WTC11 (cell line): ENCODE data around the gene RASGRP2. TPM values are rescaled to one million over a fixed set of nuclear protein-coding genes. Genes with fewer than 3 reads are reported as not detected.

Source experiments
- ATAC-seq: fragments of 200-7000 bp; cut with Tn5 transposase; 2 replicates; pipeline ENCODE4 v1.10.0; 2021; ENCODE audit warnings: mild to moderate bottlenecking, moderate library complexity
- CTCF ChIA-PET: fragments of 300-600 bp; sonication (Branson Sonifier 250); formaldehyde crosslinking; loops from one replicate; lab custom pipeline; 2021; ENCODE audit warnings: antibody characterized with exemption; lab: Charles Lee
- POLR2A ChIA-PET: fragments of 350-600 bp; sonication (Branson Sonifier 250); formaldehyde crosslinking; loops from one replicate; lab custom pipeline; 2021; ENCODE audit warnings: antibody characterized with exemption; lab: Charles Lee
- DNase-seq: peaks from one replicate; pipeline ENCODE4 v3.0.0; 2021; ENCODE audit warnings: low spot score
- H3K27ac Mint-ChIP-seq: 2 replicates; pipeline ENCODE4 v1.8.0; 2021; ENCODE audit warnings: mixed read lengths
- H3K27me3 Mint-ChIP-seq: 2 replicates; pipeline ENCODE4 v1.8.0; 2021; ENCODE audit warnings: low read depth, mild to moderate bottlenecking, moderate library complexity, mixed read lengths
- H3K36me3 Mint-ChIP-seq: 2 replicates; pipeline ENCODE4 v1.8.0; 2021; ENCODE audit warnings: mixed read lengths
- H3K4me1 Mint-ChIP-seq: 2 replicates; pipeline ENCODE4 v1.8.0; 2022; ENCODE audit warnings: mixed read lengths
- H3K4me3 Mint-ChIP-seq: 2 replicates; pipeline ENCODE4 v1.8.0; 2021; ENCODE audit warnings: mild to moderate bottlenecking, moderate library complexity, mixed read lengths
- H3K9me3 Mint-ChIP-seq: 2 replicates; pipeline ENCODE4 v1.8.0; 2021; ENCODE audit warnings: mixed read lengths
- ATF1 ChIP-seq: sonication (generic); formaldehyde crosslinking; IDR thresholded peaks from 2 replicates; pipeline ENCODE4 v1.8.1; 2023; ENCODE audit warnings: mild to moderate bottlenecking, moderate library complexity, missing genetic modification reagents
- E2F1 ChIP-seq: sonication (generic); formaldehyde crosslinking; IDR thresholded peaks from 2 replicates; pipeline ENCODE4 v1.8.0; 2022; ENCODE audit warnings: mild to moderate bottlenecking, missing genetic modification reagents
- ELF4 ChIP-seq: sonication (generic); formaldehyde crosslinking; IDR thresholded peaks from 2 replicates; pipeline ENCODE4 v1.8.1; 2022; ENCODE audit warnings: low read depth, mild to moderate bottlenecking, moderate library complexity, missing genetic modification reagents
- ESRRA ChIP-seq: sonication (generic); formaldehyde crosslinking; IDR thresholded peaks from 2 replicates; pipeline ENCODE4 v1.8.1; 2022; ENCODE audit warnings: mild to moderate bottlenecking, missing genetic modification reagents, borderline replicate concordance
- FOXP1 ChIP-seq: sonication (generic); formaldehyde crosslinking; IDR thresholded peaks from 2 replicates; pipeline ENCODE4 v1.8.0; 2022; ENCODE audit warnings: missing genetic modification reagents, mild to moderate bottlenecking, moderate library complexity, borderline replicate concordance
- GTF2I ChIP-seq: fragments of 250-450 bp; sonication (Bioruptor Pico); conservative IDR thresholded peaks from 2 replicates; pipeline ENCODE4 v1.4.0; 2021; ENCODE audit warnings: mild to moderate bottlenecking
- HMGA2 ChIP-seq: fragments of 250-450 bp; sonication (Bioruptor Pico); IDR thresholded peaks from 2 replicates; pipeline ENCODE4 v1.4.0; 2021; ENCODE audit warnings: mild to moderate bottlenecking, moderate library complexity
- IRF1 ChIP-seq: sonication (generic); formaldehyde crosslinking; IDR thresholded peaks from 2 replicates; pipeline ENCODE4 v1.8.0; 2023; ENCODE audit warnings: missing genetic modification reagents
- JAZF1 ChIP-seq: fragments of 250-450 bp; sonication (Bioruptor Pico); IDR thresholded peaks from 2 replicates; pipeline ENCODE4 v1.9.0; 2021; ENCODE audit warnings: moderate library complexity, mild to moderate bottlenecking, inconsistent platforms
- JUN ChIP-seq: sonication (generic); formaldehyde crosslinking; IDR thresholded peaks from 2 replicates; pipeline ENCODE4 v1.8.0; 2023; ENCODE audit warnings: mild to moderate bottlenecking, missing genetic modification reagents
- NFE2L1 ChIP-seq: sonication (generic); formaldehyde crosslinking; IDR thresholded peaks from 2 replicates; pipeline ENCODE4 v1.8.1; 2023; ENCODE audit warnings: missing genetic modification reagents
- NFYB ChIP-seq: sonication (generic); formaldehyde crosslinking; conservative IDR thresholded peaks from 2 replicates; pipeline ENCODE4 v1.8.0; 2022; ENCODE audit warnings: low read depth, missing genetic modification reagents
- OVOL2 ChIP-seq: fragments of 250-450 bp; sonication (Bioruptor Pico); IDR thresholded peaks from 2 replicates; pipeline ENCODE4 v1.9.0; 2021; ENCODE audit warnings: mild to moderate bottlenecking, borderline replicate concordance
- RELA ChIP-seq: sonication (generic); formaldehyde crosslinking; IDR thresholded peaks from 2 replicates; pipeline ENCODE4 v1.8.1; 2022; ENCODE audit warnings: missing genetic modification reagents, mild to moderate bottlenecking, borderline replicate concordance
- TEAD1 ChIP-seq: sonication (generic); formaldehyde crosslinking; IDR thresholded peaks from 2 replicates; pipeline ENCODE4 v1.8.0; 2022; ENCODE audit warnings: mild to moderate bottlenecking, missing genetic modification reagents
- TEAD4 ChIP-seq: sonication (generic); formaldehyde crosslinking; IDR thresholded peaks from 2 replicates; pipeline ENCODE4 v1.8.0; 2022; ENCODE audit warnings: mild to moderate bottlenecking, missing genetic modification reagents
- USF2 ChIP-seq: sonication (generic); formaldehyde crosslinking; IDR thresholded peaks from 2 replicates; pipeline ENCODE4 v1.8.1; 2023; ENCODE audit warnings: mild to moderate bottlenecking, missing genetic modification reagents, moderate library complexity
- ZBTB43 ChIP-seq: sonication (generic); formaldehyde crosslinking; IDR thresholded peaks from 2 replicates; pipeline ENCODE4 v1.8.1; 2023; ENCODE audit warnings: mild to moderate bottlenecking, missing genetic modification reagents
- ZNF263 ChIP-seq: sonication (generic); formaldehyde crosslinking; IDR thresholded peaks from 2 replicates; pipeline ENCODE4 v1.8.1; 2022; ENCODE audit warnings: low read depth, mild to moderate bottlenecking, moderate library complexity, missing genetic modification reagents
- ZNF423 ChIP-seq: fragments of 250-450 bp; sonication (Bioruptor Pico); IDR thresholded peaks from 2 replicates; pipeline ENCODE4 v2.1.2; 2022; ENCODE audit warnings: mild to moderate bottlenecking, moderate library complexity
- total RNA-seq: library from RNA; stranded (reverse); gene quantifications from 3 replicates; pipeline ENCODE4 v1.2.3, GENCODE V29; 2021
- TF ChIP-seq, protein P1 (sequence below): sonication (generic); formaldehyde crosslinking; IDR thresholded peaks from 2 replicates; pipeline ENCODE4 v1.8.0; 2023; ENCODE audit warnings: missing genetic modification reagents, mild to moderate bottlenecking, borderline replicate concordance
- TF ChIP-seq, protein P2 (sequence below): fragments of 250-450 bp; sonication (Bioruptor Pico); IDR thresholded peaks from 2 replicates; pipeline ENCODE4 v1.9.0; 2021; ENCODE audit warnings: mild to moderate bottlenecking
- TF ChIP-seq, protein P3 (sequence below): fragments of 250-450 bp; sonication (Bioruptor Pico); IDR thresholded peaks from 2 replicates; pipeline ENCODE4 v1.8.0; 2021; ENCODE audit warnings: mild to moderate bottlenecking

The RASGRP2 gene
- total RNA-seq, 1 experiment from 2014 or later, result 31.9 TPM

GRCh38 chr11:64713781-64714363 is 30.1 kb downstream of the RASGRP2 start:
- ATAC-seq, result peak; percentile 35
- Mint-ChIP-seq H3K4me1 (peaks cover 54% of the 10 kb centered on the region), H3K9me3 (no peaks in the 10 kb centered on the region), H3K4me3 (peak overlapping the region; percentile 62), H3K27me3 (peaks cover 78% of the 10 kb centered on the region), H3K36me3 (no peaks in the 10 kb centered on the region), H3K27ac (no peak overlapping the region)
- ChIA-PET CTCF (interaction anchor here (1.4 to 6.0 kb wide), 5 partner anchors 9 to 63 kb away, joined by 3 to 56 read pairs (median 9); partner anchors contain the start of gene RASGRP2), POLR2A (interaction anchor here (0.5 to 0.9 kb wide), 2 partner anchors 29 to 65 kb away, joined by 3 to 4 read pairs; no protein-coding TSS in a partner anchor)
- no peak for TF ChIP-seq ZNF263
- peak; percentile 26; the same call in 1 of the 2 replicates for TF ChIP-seq JUN (CRISPR knock-in tag)
- TF ChIP-seq, protein P1, sequence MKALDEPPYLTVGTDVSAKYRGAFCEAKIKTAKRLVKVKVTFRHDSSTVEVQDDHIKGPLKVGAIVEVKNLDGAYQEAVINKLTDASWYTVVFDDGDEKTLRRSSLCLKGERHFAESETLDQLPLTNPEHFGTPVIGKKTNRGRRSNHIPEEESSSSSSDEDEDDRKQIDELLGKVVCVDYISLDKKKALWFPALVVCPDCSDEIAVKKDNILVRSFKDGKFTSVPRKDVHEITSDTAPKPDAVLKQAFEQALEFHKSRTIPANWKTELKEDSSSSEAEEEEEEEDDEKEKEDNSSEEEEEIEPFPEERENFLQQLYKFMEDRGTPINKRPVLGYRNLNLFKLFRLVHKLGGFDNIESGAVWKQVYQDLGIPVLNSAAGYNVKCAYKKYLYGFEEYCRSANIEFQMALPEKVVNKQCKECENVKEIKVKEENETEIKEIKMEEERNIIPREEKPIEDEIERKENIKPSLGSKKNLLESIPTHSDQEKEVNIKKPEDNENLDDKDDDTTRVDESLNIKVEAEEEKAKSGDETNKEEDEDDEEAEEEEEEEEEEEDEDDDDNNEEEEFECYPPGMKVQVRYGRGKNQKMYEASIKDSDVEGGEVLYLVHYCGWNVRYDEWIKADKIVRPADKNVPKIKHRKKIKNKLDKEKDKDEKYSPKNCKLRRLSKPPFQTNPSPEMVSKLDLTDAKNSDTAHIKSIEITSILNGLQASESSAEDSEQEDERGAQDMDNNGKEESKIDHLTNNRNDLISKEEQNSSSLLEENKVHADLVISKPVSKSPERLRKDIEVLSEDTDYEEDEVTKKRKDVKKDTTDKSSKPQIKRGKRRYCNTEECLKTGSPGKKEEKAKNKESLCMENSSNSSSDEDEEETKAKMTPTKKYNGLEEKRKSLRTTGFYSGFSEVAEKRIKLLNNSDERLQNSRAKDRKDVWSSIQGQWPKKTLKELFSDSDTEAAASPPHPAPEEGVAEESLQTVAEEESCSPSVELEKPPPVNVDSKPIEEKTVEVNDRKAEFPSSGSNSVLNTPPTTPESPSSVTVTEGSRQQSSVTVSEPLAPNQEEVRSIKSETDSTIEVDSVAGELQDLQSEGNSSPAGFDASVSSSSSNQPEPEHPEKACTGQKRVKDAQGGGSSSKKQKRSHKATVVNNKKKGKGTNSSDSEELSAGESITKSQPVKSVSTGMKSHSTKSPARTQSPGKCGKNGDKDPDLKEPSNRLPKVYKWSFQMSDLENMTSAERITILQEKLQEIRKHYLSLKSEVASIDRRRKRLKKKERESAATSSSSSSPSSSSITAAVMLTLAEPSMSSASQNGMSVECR, result 0 out of 2 replicates have a peak, but pooled peaks have one; percentile 24
- DNase-seq, result peak; percentile 51

DNA sequence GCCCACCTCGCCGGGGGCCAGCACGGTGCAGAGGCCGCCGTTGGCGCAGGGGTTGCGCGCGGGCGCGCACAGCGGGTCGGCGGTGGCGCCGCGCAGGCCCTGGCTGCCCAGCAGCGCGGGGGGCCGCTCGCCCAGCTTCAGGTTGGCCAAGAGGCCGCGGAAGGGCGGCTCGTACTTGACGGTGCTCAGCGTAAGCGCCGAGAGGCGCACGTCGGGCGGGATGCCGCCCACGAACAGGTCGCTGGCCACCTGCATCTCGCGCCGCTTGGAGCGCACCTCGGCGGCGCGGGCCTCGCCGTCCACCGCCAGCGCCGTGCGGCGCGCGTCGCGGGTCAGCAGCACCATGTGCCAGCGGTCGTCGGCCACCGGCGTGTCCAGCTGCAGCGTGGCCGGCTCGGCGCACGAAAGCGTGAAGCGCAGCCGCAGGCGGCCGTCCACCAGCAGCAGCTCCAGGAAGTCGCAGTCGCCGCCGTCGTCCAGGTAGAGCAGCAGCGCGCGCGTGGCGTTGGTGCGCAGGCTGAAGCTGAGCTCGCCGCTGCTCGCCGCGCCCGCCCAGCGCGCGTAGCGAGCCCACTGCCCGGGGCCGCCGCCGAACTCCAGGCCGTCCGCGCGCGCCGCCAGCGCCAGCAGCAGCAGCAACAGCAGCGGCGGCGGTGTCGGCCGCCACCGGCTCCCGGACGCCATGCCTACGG is 30.8 kb downstream of the RASGRP2 start:
- no peak overlapping the region for H3K4me3 Mint-ChIP-seq
- ChIA-PET CTCF (interaction anchor here (0.9 to 6.0 kb wide), 3 partner anchors 9 to 30 kb away, joined by 3 to 56 read pairs (median 17); partner anchors contain the start of gene RASGRP2), POLR2A (no interaction called here)
- no peak overlapping the region for H3K27ac Mint-ChIP-seq
- DNase-seq, result peak; percentile 39
- H3K27me3 Mint-ChIP-seq, result peaks cover 73% of the 10 kb centered on the region
- H3K4me1 Mint-ChIP-seq, result peaks cover 58% of the 10 kb centered on the region
- ATAC-seq, result 0 out of 2 replicates have a peak, but pooled peaks have one; percentile 1
- no peaks in the 10 kb centered on the region for H3K36me3 Mint-ChIP-seq
- no peaks in the 10 kb centered on the region for H3K9me3 Mint-ChIP-seq
- TF ChIP-seq ZBTB43 (CRISPR knock-in tag) (peak; percentile 25; the same call in 1 of the 2 replicates), GTF2I (CRISPR knock-in tag) (no peak), RELA (0 out of 2 replicates have a peak, but pooled peaks have one; percentile 74), FOXP1 (CRISPR knock-in tag) (peak; percentile 91), TEAD1 (CRISPR knock-in tag) (0 out of 2 replicates have a peak, but pooled peaks have one; percentile 66), ESRRA (peak; percentile 79; the same call in 1 of the 2 replicates), TEAD4 (CRISPR knock-in tag) (no peak), USF2 (no peak), IRF1 (CRISPR knock-in tag) (0 out of 2 replicates have a peak, but pooled peaks have one; percentile 40), E2F1 (CRISPR knock-in tag) (no peak), ZNF423 (CRISPR knock-in tag) (0 out of 2 replicates have a peak, but pooled peaks have one; percentile 10), NFE2L1 (CRISPR knock-in tag) (peak; percentile 87), ELF4 (CRISPR knock-in tag) (peak; percentile 53; the same call in 1 of the 2 replicates), JUN (CRISPR knock-in tag) (peak; percentile 76; the same call in 1 of the 2 replicates), ATF1 (CRISPR knock-in tag) (peak; percentile 86; the same call in 1 of the 2 replicates), OVOL2 (CRISPR knock-in tag) (no peak), HMGA2 (CRISPR knock-in tag) (no peak), JAZF1 (CRISPR knock-in tag) (no peak), NFYB (CRISPR knock-in tag) (peak; percentile 48)
- TF ChIP-seq, protein P2, sequence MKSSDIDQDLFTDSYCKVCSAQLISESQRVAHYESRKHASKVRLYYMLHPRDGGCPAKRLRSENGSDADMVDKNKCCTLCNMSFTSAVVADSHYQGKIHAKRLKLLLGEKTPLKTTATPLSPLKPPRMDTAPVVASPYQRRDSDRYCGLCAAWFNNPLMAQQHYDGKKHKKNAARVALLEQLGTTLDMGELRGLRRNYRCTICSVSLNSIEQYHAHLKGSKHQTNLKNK (CRISPR knock-in tag), result no peak
- TF ChIP-seq, protein P3, sequence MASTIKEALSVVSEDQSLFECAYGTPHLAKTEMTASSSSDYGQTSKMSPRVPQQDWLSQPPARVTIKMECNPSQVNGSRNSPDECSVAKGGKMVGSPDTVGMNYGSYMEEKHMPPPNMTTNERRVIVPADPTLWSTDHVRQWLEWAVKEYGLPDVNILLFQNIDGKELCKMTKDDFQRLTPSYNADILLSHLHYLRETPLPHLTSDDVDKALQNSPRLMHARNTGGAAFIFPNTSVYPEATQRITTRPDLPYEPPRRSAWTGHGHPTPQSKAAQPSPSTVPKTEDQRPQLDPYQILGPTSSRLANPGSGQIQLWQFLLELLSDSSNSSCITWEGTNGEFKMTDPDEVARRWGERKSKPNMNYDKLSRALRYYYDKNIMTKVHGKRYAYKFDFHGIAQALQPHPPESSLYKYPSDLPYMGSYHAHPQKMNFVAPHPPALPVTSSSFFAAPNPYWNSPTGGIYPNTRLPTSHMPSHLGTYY, result no peak
